Upper lobe of right lung (tissue), 1 donor: ENCODE data around the gene FOXO6. TPM values are rescaled to one million over a fixed set of nuclear protein-coding genes. Genes with fewer than 3 reads are reported as not detected.

Experiments used
- ATAC-seq: fragments of 200-7000 bp; cut with Tn5 transposase; one replicate; pipeline ENCODE4 v1.9.1; 2020; ENCODE audit warnings: mild to moderate bottlenecking, moderate library complexity
- DNase-seq: peaks from one replicate; pipeline ENCODE4 v3.0.0-alpha.2; 2020
- H3K27ac ChIP-seq: fragments of 200-600 bp; one replicate; pipeline ENCODE4 v1.8.0; 2022
- H3K27me3 ChIP-seq: fragments of 200-600 bp; one replicate; pipeline ENCODE4 v1.8.0; 2022; ENCODE audit warnings: mild to moderate bottlenecking
- H3K36me3 ChIP-seq: fragments of 200-600 bp; one replicate; pipeline ENCODE4 v1.8.0; 2022
- H3K4me1 ChIP-seq: fragments of 200-600 bp; one replicate; pipeline ENCODE4 v1.8.0; 2022
- H3K4me3 ChIP-seq: fragments of 200-600 bp; one replicate; pipeline ENCODE4 v1.8.0; 2022; ENCODE audit warnings: mild to moderate bottlenecking
- H3K9me3 ChIP-seq: fragments of 200-600 bp; one replicate; pipeline ENCODE4 v1.8.0; 2022
- intact Hi-C: fragments of 100-400 bp; cut with DNase I; formaldehyde crosslinking; loops from one replicate; pipeline ENCODE4 v1.11.0; 2022
- total RNA-seq: library from RNA; stranded (reverse); fragmentation: NEBNext Ultra II Directional; extraction: Animal tissue kit (Norgen Biotek cat#: 25700); gene quantifications from one replicate; pipeline ENCODE4 v1.2.1, GENCODE V29; 2021
- TF ChIP-seq, protein P1 (sequence below): fragments of 200-600 bp; IDR thresholded peaks from one replicate; pipeline ENCODE4 v1.8.0; 2022; ENCODE audit warnings: antibody characterized with exemption
- donor health status: DM: no; HTN: yes; CAD: no; lungs with severe emphysema.

FOXO6 gene
- total RNA-seq, 1 donor from 2014 or later = 0.43 TPM

DNA sequence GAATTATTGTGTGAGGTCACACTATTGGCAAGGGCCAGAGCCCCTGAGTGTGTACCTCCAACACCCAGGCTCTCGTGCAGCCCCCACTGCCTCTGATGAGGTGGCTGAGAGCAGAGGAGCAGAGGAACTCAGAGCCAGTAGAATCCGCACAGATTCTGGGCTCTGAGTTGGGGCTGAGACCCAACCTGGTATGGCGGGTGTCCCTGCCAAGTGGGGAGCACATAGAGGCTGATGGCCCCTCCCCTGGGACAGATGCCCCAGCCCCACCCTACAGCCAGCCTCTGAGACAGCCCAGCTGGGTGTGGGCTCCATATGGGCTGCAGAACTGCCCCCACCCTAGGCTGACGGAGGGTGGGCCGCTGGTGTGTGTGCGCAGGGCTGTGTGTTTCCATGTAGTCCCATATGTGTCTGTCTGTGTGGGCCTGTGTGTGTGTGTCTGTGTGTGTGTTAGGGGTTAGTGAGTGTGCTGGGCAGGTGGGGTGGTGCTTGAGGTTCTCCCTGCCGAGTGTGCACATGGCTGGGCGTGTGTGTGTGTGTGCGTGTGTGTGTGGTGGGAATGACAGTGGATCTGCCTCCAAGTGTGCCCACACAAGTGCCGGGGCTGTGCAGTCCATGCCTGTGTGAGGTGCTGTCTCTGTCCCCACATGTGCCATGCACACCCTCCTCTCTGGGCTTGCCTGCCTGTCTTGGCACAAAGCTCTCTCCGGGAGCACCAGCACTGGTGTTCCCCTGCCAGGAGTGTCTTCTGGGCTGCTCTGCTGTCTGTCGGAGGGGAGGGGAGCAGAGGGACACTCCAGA lies 24.4 kb downstream of the FOXO6 start:
- ATAC-seq (no peak), DNase-seq (no peak)
- no peak overlapping the region for H3K27ac ChIP-seq
- H3K9me3 ChIP-seq = no peaks in the 10 kb centered on the region
- H3K4me1 ChIP-seq = peaks cover 17% of the 10 kb centered on the region
- H3K27me3 ChIP-seq = peaks cover 4% of the 10 kb centered on the region
- no peak overlapping the region for H3K4me3 ChIP-seq
- TF ChIP-seq, protein P1, sequence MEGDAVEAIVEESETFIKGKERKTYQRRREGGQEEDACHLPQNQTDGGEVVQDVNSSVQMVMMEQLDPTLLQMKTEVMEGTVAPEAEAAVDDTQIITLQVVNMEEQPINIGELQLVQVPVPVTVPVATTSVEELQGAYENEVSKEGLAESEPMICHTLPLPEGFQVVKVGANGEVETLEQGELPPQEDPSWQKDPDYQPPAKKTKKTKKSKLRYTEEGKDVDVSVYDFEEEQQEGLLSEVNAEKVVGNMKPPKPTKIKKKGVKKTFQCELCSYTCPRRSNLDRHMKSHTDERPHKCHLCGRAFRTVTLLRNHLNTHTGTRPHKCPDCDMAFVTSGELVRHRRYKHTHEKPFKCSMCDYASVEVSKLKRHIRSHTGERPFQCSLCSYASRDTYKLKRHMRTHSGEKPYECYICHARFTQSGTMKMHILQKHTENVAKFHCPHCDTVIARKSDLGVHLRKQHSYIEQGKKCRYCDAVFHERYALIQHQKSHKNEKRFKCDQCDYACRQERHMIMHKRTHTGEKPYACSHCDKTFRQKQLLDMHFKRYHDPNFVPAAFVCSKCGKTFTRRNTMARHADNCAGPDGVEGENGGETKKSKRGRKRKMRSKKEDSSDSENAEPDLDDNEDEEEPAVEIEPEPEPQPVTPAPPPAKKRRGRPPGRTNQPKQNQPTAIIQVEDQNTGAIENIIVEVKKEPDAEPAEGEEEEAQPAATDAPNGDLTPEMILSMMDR = no peak
- no peaks in the 10 kb centered on the region for H3K36me3 ChIP-seq
- intact Hi-C loops = no loop called here

DNA sequence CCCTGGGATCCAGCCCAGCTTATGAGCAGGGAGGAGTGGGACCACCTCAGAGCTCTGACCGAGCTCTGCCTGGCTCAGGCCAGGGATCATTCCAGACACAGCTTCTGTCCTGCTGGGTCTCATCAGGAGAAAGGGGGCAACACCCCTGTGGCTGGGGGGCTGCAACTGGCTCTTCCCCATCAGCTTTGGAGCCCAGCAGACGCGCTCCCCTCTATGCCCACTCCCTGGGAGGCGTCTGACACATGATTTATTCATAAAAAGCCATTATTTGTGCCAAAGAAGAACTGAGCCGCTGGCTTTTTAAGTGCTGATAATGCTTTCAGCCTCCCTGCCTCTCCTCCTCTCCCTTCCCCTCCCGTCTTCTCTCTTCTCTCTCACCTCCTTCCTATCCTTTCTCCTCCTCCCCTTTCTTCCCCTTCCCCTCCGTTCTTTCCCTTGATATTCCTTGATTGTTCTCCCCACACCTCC lies 25.0 kb downstream of the FOXO6 start:
- Histone ChIP-seq H3K27ac (no peak overlapping the region), H3K4me1 (peaks cover 12% of the 10 kb centered on the region), H3K4me3 (no peak overlapping the region), H3K9me3 (no peaks in the 10 kb centered on the region), H3K36me3 (no peaks in the 10 kb centered on the region), H3K27me3 (peaks cover 4% of the 10 kb centered on the region)
- TF ChIP-seq, protein P1 = no peak
- no peak for DNase-seq
- no peak for ATAC-seq
- intact Hi-C loops = no loop called here

DNA sequence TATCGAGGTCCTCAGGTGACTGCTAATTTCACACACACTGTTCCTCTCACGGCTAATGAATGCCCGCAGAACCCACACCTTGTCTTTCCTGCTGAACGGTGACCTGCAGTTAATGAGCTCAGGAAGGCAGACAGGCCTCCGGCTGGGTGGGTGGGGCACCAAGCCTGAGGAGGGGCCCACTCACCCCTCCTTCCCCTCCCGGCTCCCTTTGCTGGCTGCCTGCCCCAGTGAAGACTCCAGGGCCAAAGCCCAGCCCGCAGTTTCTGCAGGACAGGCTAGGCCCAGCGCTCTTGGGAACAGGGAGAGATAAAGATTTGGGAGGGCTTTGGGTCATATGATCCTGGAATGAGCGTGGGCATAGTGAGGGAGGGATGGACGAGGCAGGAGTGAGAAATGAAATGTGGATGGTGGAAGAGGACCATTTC lies 26.4 kb downstream of the FOXO6 start:
- peaks cover 8% of the 10 kb centered on the region for H3K4me1 ChIP-seq
- H3K36me3 ChIP-seq = no peaks in the 10 kb centered on the region
- intact Hi-C loops = no loop called here
- DNase-seq (peak; percentile 88), ATAC-seq (peak; percentile 85)
- TF ChIP-seq, protein P1 = no peak
- no peak overlapping the region for H3K27ac ChIP-seq
- H3K27me3 ChIP-seq = peaks cover under 1% of the 10 kb centered on the region
- no peak overlapping the region for H3K4me3 ChIP-seq
- H3K9me3 ChIP-seq = no peaks in the 10 kb centered on the region

DNA sequence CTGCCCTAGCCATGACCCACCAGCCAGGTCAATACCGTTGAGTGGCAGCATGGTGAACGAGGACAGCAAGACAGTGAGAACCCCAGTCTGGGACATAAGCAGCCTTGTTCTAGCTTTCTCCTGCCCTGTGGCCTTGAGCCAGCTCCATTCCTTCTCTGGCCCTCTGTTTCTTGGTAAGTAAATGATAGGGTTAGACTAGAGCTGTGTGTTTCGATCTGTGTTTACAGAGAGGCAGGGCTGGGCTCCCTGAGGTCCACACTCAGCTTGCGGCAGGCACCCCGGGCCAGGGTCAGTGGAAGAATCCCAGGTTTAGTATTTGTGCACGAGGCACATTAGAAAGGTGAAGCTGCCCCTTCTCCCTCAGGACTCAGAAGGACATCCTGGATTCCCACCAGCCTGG lies 27.3 kb downstream of the FOXO6 start:
- no peak for DNase-seq
- Histone ChIP-seq H3K4me1 (peaks cover 6% of the 10 kb centered on the region), H3K27ac (no peak overlapping the region), H3K36me3 (no peaks in the 10 kb centered on the region), H3K27me3 (no peaks in the 10 kb centered on the region), H3K9me3 (no peaks in the 10 kb centered on the region), H3K4me3 (no peak overlapping the region)
- no peak for ATAC-seq
- TF ChIP-seq, protein P1 = no peak
- intact Hi-C loops = no loop called here

DNA sequence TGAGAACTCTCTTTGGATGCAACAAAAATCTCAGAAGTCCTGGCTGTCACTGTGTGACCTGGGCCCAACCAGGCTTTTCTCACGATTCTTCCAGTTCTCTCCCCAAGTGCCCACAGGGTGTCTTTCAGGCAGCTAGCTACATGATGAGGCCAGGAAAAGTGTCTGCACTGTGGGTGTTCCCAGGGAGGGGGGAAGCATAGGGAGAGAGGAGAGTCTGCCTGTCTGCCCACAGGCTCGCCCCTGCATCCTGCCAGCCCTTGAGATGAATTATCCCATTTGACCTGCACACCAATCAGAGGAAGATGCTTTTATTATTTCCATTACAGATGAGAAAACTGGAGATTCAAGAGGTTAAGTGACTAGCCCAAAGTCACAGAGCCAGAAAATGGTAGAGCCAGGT lies 27.8 kb downstream of the FOXO6 start:
- ATAC-seq = no peak
- no peaks in the 10 kb centered on the region for H3K9me3 ChIP-seq
- no peak overlapping the region for H3K27ac ChIP-seq
- no peaks in the 10 kb centered on the region for H3K27me3 ChIP-seq
- peaks cover 6% of the 10 kb centered on the region for H3K4me1 ChIP-seq
- no peak overlapping the region for H3K4me3 ChIP-seq
- TF ChIP-seq, protein P1 = no peak
- intact Hi-C loops = no loop called here
- DNase-seq = no peak
- no peaks in the 10 kb centered on the region for H3K36me3 ChIP-seq
